Breast epithelium (tissue), 4 donors: ENCODE measurements around the gene PRPF19. TPM values are rescaled to one million over a fixed set of nuclear protein-coding genes. Genes with fewer than 3 reads are reported as not detected.

Experiments
- DNase-seq, 2 donors: peaks; one replicate each; pipeline ENCODE4 v3.0.0-alpha.2; 2019; ENCODE audit warnings: low spot score in 2 of 2
- H3K27ac ChIP-seq, 2 donors: fragments of 200-600 bp; sonication (generic) in 1 of 2; one replicate each; pipeline ENCODE4 v1.5.1; 2016 to 2019; ENCODE audit warnings: mild to moderate bottlenecking in 1 of 2
- H3K27me3 ChIP-seq, 2 donors: fragments of 200-600 bp; sonication (generic) in 1 of 2; one replicate each; pipeline versions ENCODE4 v1.5.1 to v1.6.0; 2017 to 2019; ENCODE audit warnings: control low read depth in 1 of 2, mild to moderate bottlenecking in 1 of 2
- H3K36me3 ChIP-seq: fragments of 200-600 bp; one replicate; pipeline ENCODE4 v1.5.1; 2019
- H3K4me1 ChIP-seq, 2 donors: fragments of 200-600 bp; sonication (generic); one replicate each; pipeline ENCODE4 v1.5.1; 2016 to 2019; ENCODE audit warnings: control low read depth in 1 of 2
- H3K4me3 ChIP-seq, 3 donors: fragments of 200-600 bp; sonication (generic); 1 replicate in 2 of 3; 2 replicates in 1 of 3; pipeline ENCODE4 v1.5.1; 2016 to 2019; ENCODE audit warnings: mild to moderate bottlenecking in 3 of 3, moderate library complexity in 2 of 3
- H3K9me3 ChIP-seq, 2 donors: fragments of 200-600 bp; sonication (generic) in 1 of 2; one replicate each; pipeline ENCODE4 v1.5.1; 2016 to 2019; ENCODE audit warnings: control low read depth in 1 of 2
- POLR2A ChIP-seq: fragments of 450-650 bp; IDR thresholded peaks from one replicate; pipeline ENCODE4 v1.6.1; 2016; ENCODE audit warnings: antibody characterized with exemption, mild to moderate bottlenecking, moderate library complexity
- POLR2AphosphoS5 ChIP-seq, 3 donors: sonication (generic); formaldehyde crosslinking; IDR thresholded peaks; one replicate each; pipeline ENCODE4 v1.6.1; 2017; ENCODE audit warnings: antibody characterized with exemption in 3 of 3
- intact Hi-C: fragments of 100-400 bp; cut with DNase I; formaldehyde crosslinking; loops from one replicate; pipeline ENCODE4 v1.15.1; 2023; ENCODE audit warnings: low total_unique reads
- total RNA-seq, 3 donors: library from RNA; depleted of rRNA; stranded (reverse); fragments of >200 nt; gene quantifications; one replicate each; pipeline ENCODE4 v1.1.0, GENCODE V29; 2016
- TF ChIP-seq, protein P1 (sequence below), 3 donors: fragments of 450-650 bp; IDR thresholded peaks; one replicate each; pipeline ENCODE4 v1.5.1; 2016 to 2017; ENCODE audit warnings: antibody characterized with exemption in 3 of 3, mild to moderate bottlenecking in 3 of 3, moderate library complexity in 3 of 3

The PRPF19 gene
- total RNA-seq, 3 donors from 2014 or later: 56.0 to 82.7 (median 81.3) TPM

DNA sequence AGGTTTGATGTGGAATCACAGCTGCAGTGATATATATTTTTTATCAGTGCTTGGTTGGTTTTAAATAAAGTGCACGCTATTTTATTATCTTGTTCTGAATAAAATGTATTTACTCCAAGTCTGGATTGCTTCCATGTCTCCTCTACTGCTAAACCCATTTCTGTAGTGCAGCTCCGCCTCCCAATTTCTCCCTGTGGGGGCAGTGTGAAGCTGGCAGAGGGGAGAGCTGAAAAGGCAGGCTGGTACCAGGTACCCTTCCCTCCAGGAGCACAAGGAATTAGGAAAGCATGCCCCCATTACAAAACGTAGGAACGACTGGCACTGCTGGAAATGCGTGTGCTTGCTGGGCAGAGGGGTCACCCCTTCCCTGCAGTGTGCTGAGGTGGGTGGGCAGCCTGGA lies 16.9 kb upstream of the PRPF19 start:
- TF ChIP-seq POLR2AphosphoS5 (IDR thresholded peaks at IDR 0.05) (no peak), POLR2A (no peak)
- TF ChIP-seq, protein P1, sequence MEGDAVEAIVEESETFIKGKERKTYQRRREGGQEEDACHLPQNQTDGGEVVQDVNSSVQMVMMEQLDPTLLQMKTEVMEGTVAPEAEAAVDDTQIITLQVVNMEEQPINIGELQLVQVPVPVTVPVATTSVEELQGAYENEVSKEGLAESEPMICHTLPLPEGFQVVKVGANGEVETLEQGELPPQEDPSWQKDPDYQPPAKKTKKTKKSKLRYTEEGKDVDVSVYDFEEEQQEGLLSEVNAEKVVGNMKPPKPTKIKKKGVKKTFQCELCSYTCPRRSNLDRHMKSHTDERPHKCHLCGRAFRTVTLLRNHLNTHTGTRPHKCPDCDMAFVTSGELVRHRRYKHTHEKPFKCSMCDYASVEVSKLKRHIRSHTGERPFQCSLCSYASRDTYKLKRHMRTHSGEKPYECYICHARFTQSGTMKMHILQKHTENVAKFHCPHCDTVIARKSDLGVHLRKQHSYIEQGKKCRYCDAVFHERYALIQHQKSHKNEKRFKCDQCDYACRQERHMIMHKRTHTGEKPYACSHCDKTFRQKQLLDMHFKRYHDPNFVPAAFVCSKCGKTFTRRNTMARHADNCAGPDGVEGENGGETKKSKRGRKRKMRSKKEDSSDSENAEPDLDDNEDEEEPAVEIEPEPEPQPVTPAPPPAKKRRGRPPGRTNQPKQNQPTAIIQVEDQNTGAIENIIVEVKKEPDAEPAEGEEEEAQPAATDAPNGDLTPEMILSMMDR (IDR thresholded peaks at IDR 0.05): no peak

GRCh38 chr11:60922906-60923305 lies 16.5 kb upstream of the PRPF19 start:
- intact Hi-C loops: no loop called here
- Histone ChIP-seq H3K4me1 (no peaks in the 10 kb centered on the region), H3K27me3 (no peaks in the 10 kb centered on the region), H3K27ac (no peak overlapping the region), H3K9me3 (no peaks in the 10 kb centered on the region), H3K4me3 (no peak overlapping the region), H3K36me3 (peaks cover 15% of the 10 kb centered on the region)
- DNase-seq: no peak
- TF ChIP-seq, protein P1 (IDR thresholded peaks at IDR 0.05): no peak
- TF ChIP-seq POLR2A (no peak), POLR2AphosphoS5 (IDR thresholded peaks at IDR 0.05) (no peak)

More for the DNA sequence above, 16.9 kb upstream of the PRPF19 start:
- no peak overlapping the region for H3K27ac ChIP-seq
- H3K27me3 ChIP-seq: no peaks in the 10 kb centered on the region
- no peaks in the 10 kb centered on the region for H3K4me1 ChIP-seq
- no peaks in the 10 kb centered on the region for H3K9me3 ChIP-seq
- H3K4me3 ChIP-seq: no peak overlapping the region
- no peak for DNase-seq
- intact Hi-C loops: no loop called here
- peaks cover 15% of the 10 kb centered on the region for H3K36me3 ChIP-seq

DNA sequence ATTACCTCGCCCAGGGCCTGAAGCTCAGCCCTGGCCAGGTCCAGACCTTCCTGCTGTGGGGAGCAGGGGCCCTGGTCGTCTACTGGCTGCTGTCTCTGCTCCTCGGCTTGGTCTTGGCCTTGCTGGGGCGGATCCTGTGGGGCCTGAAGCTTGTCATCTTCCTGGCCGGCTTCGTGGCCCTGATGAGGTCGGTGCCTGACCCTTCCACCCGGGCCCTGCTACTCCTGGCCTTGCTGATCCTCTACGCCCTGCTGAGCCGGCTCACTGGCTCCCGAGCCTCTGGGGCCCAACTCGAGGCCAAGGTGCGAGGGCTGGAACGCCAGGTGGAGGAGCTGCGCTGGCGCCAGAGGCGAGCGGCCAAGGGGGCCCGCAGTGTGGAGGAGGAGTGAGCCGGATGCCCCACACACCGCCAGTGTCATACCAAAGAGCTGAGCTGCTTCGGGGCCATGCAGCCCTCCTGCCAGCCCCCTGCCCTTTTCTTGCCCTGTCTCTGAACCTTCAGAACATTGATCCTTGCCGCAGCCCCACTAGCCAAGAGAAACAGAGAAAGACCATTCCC lies 15.5 kb upstream of the PRPF19 start:
- peaks cover 0 to 1% of the 10 kb centered on the region in 2 donors for H3K4me1 ChIP-seq
- H3K36me3 ChIP-seq: peaks cover 15% of the 10 kb centered on the region
- no peak overlapping the region for H3K27ac ChIP-seq
- H3K27me3 ChIP-seq: no peaks in the 10 kb centered on the region
- intact Hi-C loops: no loop called here
- no peaks in the 10 kb centered on the region for H3K9me3 ChIP-seq
- H3K4me3 ChIP-seq: no peak overlapping the region
- no peak for DNase-seq
- TF ChIP-seq POLR2AphosphoS5 (IDR thresholded peaks at IDR 0.05) (no peak), POLR2A (no peak)
- TF ChIP-seq, protein P1 (IDR thresholded peaks at IDR 0.05): no peak

DNA sequence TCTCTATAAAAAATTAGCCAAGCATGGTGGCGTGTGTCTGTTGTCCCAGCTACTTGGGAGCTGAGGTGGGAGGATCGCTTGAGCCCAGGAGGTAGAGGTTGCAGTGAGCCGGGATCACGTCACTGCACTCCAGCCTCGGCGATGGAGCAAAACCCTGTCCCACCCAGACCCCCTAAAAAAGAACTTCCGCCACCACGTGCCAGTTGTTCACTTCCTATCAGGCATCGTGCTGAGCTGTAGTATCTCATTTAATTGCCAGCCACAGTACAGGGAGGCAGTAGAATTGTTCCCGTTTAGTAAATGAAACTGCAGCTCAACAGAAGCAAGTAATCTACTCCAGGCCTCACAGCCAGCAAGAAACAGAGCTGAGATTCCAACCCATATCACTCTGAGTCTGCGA lies 14.9 kb upstream of the PRPF19 start:
- DNase-seq: no peak
- H3K4me3 ChIP-seq: no peak overlapping the region
- intact Hi-C loops: no loop called here
- peaks cover 0 to 4% of the 10 kb centered on the region in 2 donors for H3K4me1 ChIP-seq
- H3K27ac ChIP-seq: no peak overlapping the region
- no peaks in the 10 kb centered on the region for H3K27me3 ChIP-seq
- no peaks in the 10 kb centered on the region for H3K9me3 ChIP-seq
- TF ChIP-seq POLR2A (no peak), POLR2AphosphoS5 (IDR thresholded peaks at IDR 0.05) (no peak)
- TF ChIP-seq, protein P1 (IDR thresholded peaks at IDR 0.05): no peak
- H3K36me3 ChIP-seq: peaks cover 15% of the 10 kb centered on the region

GRCh38 chr11:60919956-60920355 lies 13.6 kb upstream of the PRPF19 start:
- intact Hi-C loops: no loop called here
- no peak for TF ChIP-seq POLR2AphosphoS5 (IDR thresholded peaks at IDR 0.05)
- TF ChIP-seq POLR2A: no peak
- TF ChIP-seq, protein P1 (IDR thresholded peaks at IDR 0.05): no peak
- peaks cover 15% of the 10 kb centered on the region for H3K36me3 ChIP-seq
- H3K9me3 ChIP-seq: no peaks in the 10 kb centered on the region
- H3K4me1 ChIP-seq: peaks cover 4% of the 10 kb centered on the region in 2 donors
- no peak for DNase-seq
- H3K4me3 ChIP-seq: no peak overlapping the region
- no peaks in the 10 kb centered on the region for H3K27me3 ChIP-seq
- H3K27ac ChIP-seq: no peak overlapping the region
